Common myeloid progenitor, CD34-positive (primary cell): ENCODE data around the gene MGLL.

Experiments used
- CTCF ChIA-PET: fragments of 350-600 bp; sonication (Branson Sonifier 250); formaldehyde crosslinking; loops from one replicate; lab custom pipeline; 2021; ENCODE audit warnings: antibody characterized with exemption; lab: Charles Lee
- POLR2A ChIA-PET: fragments of 350-600 bp; sonication (Branson Sonifier 250); formaldehyde crosslinking; loops from one replicate; lab custom pipeline; 2021; ENCODE audit warnings: antibody characterized with exemption; lab: Charles Lee
- DNase-seq, 3 donors: peaks; one replicate each; pipeline versions ENCODE4 v3.0.0 to v3.0.0-alpha.2; 2013
- H3K27ac ChIP-seq, 2 experiments: 1 replicate in 1 of 2; 2 replicates in 1 of 2; pipeline ENCODE4 v1.7.0; 2013; ENCODE audit warnings: inconsistent platforms in 2 of 2, low read length in 2 of 2, mild to moderate bottlenecking in 2 of 2, low read depth in 1 of 2, moderate library complexity in 1 of 2; ENCODE audit not compliant: severe bottlenecking in 2 of 2, insufficient read depth in 1 of 2, poor library complexity in 1 of 2
- H3K27me3 ChIP-seq, 5 experiments: replicated peaks in 2 of 5; 1 replicate in 3 of 5; 2 replicates in 2 of 5; pipeline versions ENCODE4 v1.6.1 to v1.7.0; 2013; ENCODE audit warnings: low read length in 4 of 5, mild to moderate bottlenecking in 2 of 5, moderate library complexity in 2 of 5, inconsistent platforms in 1 of 5; ENCODE audit not compliant: insufficient read depth in 5 of 5, control insufficient read depth in 4 of 5
- H3K36me3 ChIP-seq, 4 experiments: 1 replicate in 2 of 4; 2 replicates in 2 of 4; pipeline versions ENCODE4 v1.6.1 to v1.7.0; 2013; ENCODE audit warnings: low read length in 3 of 4, control low read depth in 1 of 4, mild to moderate bottlenecking in 1 of 4; ENCODE audit not compliant: control insufficient read depth in 4 of 4, insufficient read depth in 4 of 4
- H3K4me1 ChIP-seq, 4 experiments: 1 replicate in 3 of 4; 2 replicates in 1 of 4; pipeline versions ENCODE4 v1.6.1 to v1.7.1; 2013; ENCODE audit warnings: low read length in 3 of 4, mild to moderate bottlenecking in 3 of 4, control low read depth in 1 of 4, inconsistent platforms in 1 of 4, moderate library complexity in 1 of 4; ENCODE audit not compliant: control insufficient read depth in 4 of 4, insufficient read depth in 4 of 4; ENCODE audit errors: control extremely low read depth in 1 of 4
- H3K4me3 ChIP-seq, 7 experiments: 1 replicate in 4 of 7; 2 replicates in 3 of 7; pipeline versions ENCODE4 v1.5.1 to v1.7.0; 2013; ENCODE audit warnings: mild to moderate bottlenecking in 7 of 7, low read length in 6 of 7, moderate library complexity in 6 of 7, inconsistent platforms in 2 of 7, low read depth in 2 of 7, control low read depth in 1 of 7; ENCODE audit not compliant: insufficient read depth in 4 of 7, control insufficient read depth in 1 of 7; ENCODE audit errors: extremely low read depth in 1 of 7
- H3K9me3 ChIP-seq, 5 experiments: 1 replicate in 4 of 5; 2 replicates in 1 of 5; pipeline versions ENCODE4 v1.6.1 to v1.7.1; 2013; ENCODE audit warnings: low read length in 4 of 5, mild to moderate bottlenecking in 2 of 5, inconsistent platforms in 1 of 5, low read depth in 1 of 5, moderate library complexity in 1 of 5; ENCODE audit not compliant: control insufficient read depth in 4 of 5, insufficient read depth in 2 of 5; ENCODE audit errors: control extremely low read depth in 1 of 5
- WGBS: methylation state at CpG from one replicate; pipeline ENCODE4 v1.1.5; 2013; ENCODE audit not compliant: insufficient coverage; 5-methylcytosine and 5-hydroxymethylcytosine counted together

MGLL gene

GRCh38 chr3:127825756-127826155 lies 3.4 kb upstream of the MGLL start:
- no peak overlapping the region for H3K27ac ChIP-seq
- no peak for DNase-seq
- H3K27me3 ChIP-seq: no peaks in the 10 kb centered on the region
- WGBS: 95% methylated on average over 2 of the region's 3 CpGs
- CTCF ChIA-PET: interaction anchor here (1.0 to 8.4 kb wide), 9 partner anchors 11 to 176 kb away, joined by 3 to 82 read pairs (median 4); no protein-coding TSS in a partner anchor
- H3K4me3 ChIP-seq: no peak overlapping the region
- H3K36me3 ChIP-seq: no peaks in the 10 kb centered on the region
- H3K9me3 ChIP-seq: peaks cover 0 to 12% (median 4%) of the 10 kb centered on the region in 5 experiments
- POLR2A ChIA-PET: no interaction called here
- peaks cover 7 to 46% (median 29%) of the 10 kb centered on the region in 4 experiments for H3K4me1 ChIP-seq

- no peak for DNase-seq
- H3K4me3 ChIP-seq: no peak overlapping the region
- no peak overlapping the region for H3K27ac ChIP-seq
- H3K4me1 ChIP-seq: peaks cover 11 to 56% (median 42%) of the 10 kb centered on the region in 4 experiments
- H3K27me3 ChIP-seq: no peaks in the 10 kb centered on the region
- peaks cover 0 to 6% (median 2%) of the 10 kb centered on the region in 4 experiments for H3K36me3 ChIP-seq
- peaks cover 0 to 10% (median 2%) of the 10 kb centered on the region in 5 experiments for H3K9me3 ChIP-seq
- ChIA-PET CTCF (interaction anchor here (0.8 to 8.4 kb wide), 14 partner anchors 10 to 136 kb away, joined by 3 to 82 read pairs (median 4); no protein-coding TSS in a partner anchor), POLR2A (no interaction called here)
- WGBS: 97% methylated on average over 14 of the region's 14 CpGs
Observed at GRCh38 chr3:127824151-127824825, 2.0 kb upstream of the MGLL start.

- Histone ChIP-seq H3K27ac (no peak overlapping the region), H3K9me3 (peaks cover 0 to 5% (median 0%) of the 10 kb centered on the region in 5 experiments), H3K4me1 (peaks cover 11 to 57% (median 43%) of the 10 kb centered on the region in 4 experiments), H3K36me3 (peaks cover 0 to 14% (median 9%) of the 10 kb centered on the region in 4 experiments), H3K27me3 (no peaks in the 10 kb centered on the region), H3K4me3 (peak overlapping the region; percentile 2 to 89 (median 69))
- POLR2A ChIA-PET: interaction anchor here (0.6 to 1.0 kb wide), 4 partner anchors 18 to 73 kb away, joined by 3 to 7 read pairs (median 4); no protein-coding TSS in a partner anchor
- CTCF ChIA-PET: interaction anchor here (0.7 to 8.4 kb wide), 17 partner anchors 9 to 248 kb away, joined by 3 to 82 read pairs (median 5); no protein-coding TSS in a partner anchor
- 14% methylated on average over 12 of the region's 14 CpGs for WGBS
- peak in 2 of 3 donors; percentile 62 to 73 for DNase-seq
Observed at GRCh38 chr3:127823426-127823857, 1.1 kb upstream of the MGLL start.

DNA sequence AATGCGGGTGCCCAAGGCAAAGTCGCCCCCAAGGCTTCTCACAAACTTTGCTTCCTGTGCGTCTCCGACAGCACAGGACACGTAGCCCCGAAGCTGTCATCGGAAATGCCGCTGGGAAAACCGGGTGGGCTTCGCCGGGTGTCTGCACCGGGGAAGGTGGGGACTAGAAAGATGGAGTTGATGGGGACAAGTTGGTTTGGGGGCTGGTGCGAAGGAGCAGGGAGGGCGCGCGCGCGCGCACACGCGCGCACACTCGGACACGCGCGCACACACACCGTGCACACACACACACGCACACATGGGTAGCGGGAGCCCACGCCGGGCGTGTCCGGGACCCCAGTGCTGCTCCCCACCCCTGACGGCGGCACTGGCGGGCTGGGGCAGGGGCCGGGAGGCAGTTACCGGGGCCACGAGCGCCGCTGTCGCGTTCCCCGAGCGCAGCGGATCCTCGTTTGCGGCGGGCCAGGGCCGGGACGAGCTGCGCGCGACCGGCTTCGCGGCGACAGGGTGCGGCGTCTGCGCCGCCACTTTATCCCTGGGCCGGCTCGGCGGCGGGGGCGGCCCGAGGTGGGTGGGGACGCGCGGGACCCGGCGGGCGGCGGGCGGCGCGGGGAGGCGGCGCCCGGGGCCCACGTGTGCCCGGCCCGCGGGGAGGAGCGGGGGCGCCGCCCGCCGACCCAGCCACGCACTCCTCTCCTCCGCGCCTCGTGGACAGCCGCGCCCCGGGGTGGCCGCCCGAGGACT lies 539 bp upstream of the MGLL start:
- Histone ChIP-seq H3K4me1 (peaks cover 11 to 57% (median 43%) of the 10 kb centered on the region in 4 experiments), H3K27me3 (no peaks in the 10 kb centered on the region), H3K4me3 (peak overlapping the region; percentile 69 to 92 (median 89)), H3K27ac (peak overlapping the region; percentile 50 to 81), H3K36me3 (peaks cover 0 to 19% (median 10%) of the 10 kb centered on the region in 4 experiments), H3K9me3 (peaks cover 0 to 4% (median 0%) of the 10 kb centered on the region in 5 experiments)
- under 1% methylated on average over 64 of the region's 99 CpGs for WGBS
- ChIA-PET POLR2A (interaction anchor here (0.6 to 1.9 kb wide), 8 partner anchors 18 to 73 kb away, joined by 3 to 7 read pairs (median 4); no protein-coding TSS in a partner anchor), CTCF (interaction anchor here (0.7 to 8.4 kb wide), 18 partner anchors 9 to 247 kb away, joined by 3 to 82 read pairs (median 5); no protein-coding TSS in a partner anchor)
- DNase-seq: peak; percentile 47 to 76 (median 71)

- H3K4me3 ChIP-seq: peak overlapping the region in 5 of 7 experiments; percentile 79 to 92 (median 89)
- peak; percentile 50 to 80 (median 64) for DNase-seq
- POLR2A ChIA-PET: interaction anchor here (0.6 to 1.9 kb wide), 4 partner anchors 24 to 59 kb away, joined by 3 to 7 read pairs (median 4); no protein-coding TSS in a partner anchor
- H3K4me1 ChIP-seq: peaks cover 11 to 61% (median 46%) of the 10 kb centered on the region in 4 experiments
- no peaks in the 10 kb centered on the region for H3K9me3 ChIP-seq
- H3K36me3 ChIP-seq: peaks cover 0 to 32% (median 17%) of the 10 kb centered on the region in 4 experiments
- peak overlapping the region; percentile 50 to 81 for H3K27ac ChIP-seq
- no peaks in the 10 kb centered on the region for H3K27me3 ChIP-seq
- WGBS: 33% methylated on average over 3 of the region's 8 CpGs
- CTCF ChIA-PET: interaction anchor here (1.2 to 8.4 kb wide), 9 partner anchors 8 to 169 kb away, joined by 3 to 82 read pairs (median 15); no protein-coding TSS in a partner anchor
Observed at GRCh38 chr3:127821394-127821793, 921 bp downstream of the MGLL start.

DNA sequence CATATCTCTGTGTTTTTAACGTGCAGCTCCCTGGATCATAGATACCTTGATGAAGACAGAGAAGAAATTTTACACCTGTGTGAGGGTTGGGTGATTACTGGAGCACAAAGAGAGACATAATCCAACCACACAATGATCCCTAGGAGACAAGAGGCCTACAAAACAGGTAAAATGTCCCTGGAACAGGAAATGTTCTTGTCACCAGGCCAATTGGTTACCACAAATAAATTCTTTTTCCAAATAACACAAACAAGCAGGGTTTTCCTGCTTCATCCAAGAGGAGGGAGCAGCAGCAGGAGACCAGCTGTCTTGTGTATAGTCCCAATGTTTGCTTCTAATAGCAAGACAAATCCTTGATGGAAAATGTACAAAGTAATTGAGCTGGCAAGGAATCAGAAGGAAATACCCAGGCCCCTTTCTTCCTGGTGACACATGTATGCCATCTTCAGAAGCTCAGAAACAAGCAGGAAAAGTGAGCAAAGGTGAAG lies 1.4 kb downstream of the MGLL start:
- Histone ChIP-seq H3K27me3 (no peaks in the 10 kb centered on the region), H3K4me1 (peaks cover 11 to 61% (median 46%) of the 10 kb centered on the region in 4 experiments), H3K27ac (peak overlapping the region; percentile 18 to 81), H3K36me3 (peaks cover 0 to 38% (median 21%) of the 10 kb centered on the region in 4 experiments), H3K9me3 (no peaks in the 10 kb centered on the region), H3K4me3 (peak overlapping the region in 5 of 7 experiments; percentile 16 to 92 (median 41))
- ChIA-PET CTCF (interaction anchor here (1.5 to 8.4 kb wide), 7 partner anchors 12 to 138 kb away, joined by 3 to 82 read pairs (median 22); no protein-coding TSS in a partner anchor), POLR2A (interaction anchor here (1.2 to 1.9 kb wide), 2 partner anchors 30 to 33 kb away, joined by 3 to 7 read pairs; no protein-coding TSS in a partner anchor)
- no peak for DNase-seq
- no CpG with 5 or more reads among the region's 1 CpG for WGBS
